Hepatocyte (in vitro differentiated cells): ENCODE results near the gene PTH1R. TPM values are rescaled to one million over a fixed set of nuclear protein-coding genes. Genes with fewer than 3 reads are reported as not detected.

Experiments used
- DNase-seq: peaks from one replicate; pipeline ENCODE4 v3.0.0-alpha.2; 2016; ENCODE audit warnings: low spot score
- H2AFZ ChIP-seq: fragments of 200-600 bp; sonication (generic); 2 replicates; pipeline ENCODE4 v1.6.0; 2016; ENCODE audit warnings: antibody characterized with exemption, mild to moderate bottlenecking
- H3K27ac ChIP-seq: fragments of 200-600 bp; sonication (generic); 2 replicates; pipeline ENCODE4 v1.5.1; 2016; ENCODE audit warnings: mild to moderate bottlenecking
- H3K27me3 ChIP-seq: fragments of 200-600 bp; sonication (generic); 2 replicates; pipeline ENCODE4 v1.6.1; 2016
- H3K36me3 ChIP-seq: fragments of 200-600 bp; sonication (generic); replicated peaks from 2 replicates; pipeline ENCODE4 v1.5.1; 2016; ENCODE audit warnings: low read depth; ENCODE audit not compliant: insufficient read depth
- H3K4me1 ChIP-seq: fragments of 200-600 bp; sonication (generic); 2 replicates; pipeline ENCODE4 v1.5.1; 2016; ENCODE audit warnings: mild to moderate bottlenecking, moderate library complexity; ENCODE audit not compliant: insufficient read depth
- H3K4me2 ChIP-seq: fragments of 200-600 bp; sonication (generic); 2 replicates; pipeline ENCODE4 v1.6.0; 2016
- H3K4me3 ChIP-seq: fragments of 200-600 bp; sonication (generic); 2 replicates; pipeline ENCODE4 v1.5.1; 2016; ENCODE audit warnings: mild to moderate bottlenecking
- H3K79me2 ChIP-seq: fragments of 200-600 bp; sonication (generic); 2 replicates; pipeline ENCODE4 v1.6.0; 2017; ENCODE audit warnings: mild to moderate bottlenecking
- H3K9me2 ChIP-seq: fragments of 200-600 bp; sonication (generic); replicated peaks from 2 replicates; pipeline ENCODE4 v1.6.0; 2017; ENCODE audit warnings: mild to moderate bottlenecking; ENCODE audit not compliant: insufficient read depth
- H3K9me3 ChIP-seq: fragments of 200-600 bp; sonication (generic); 2 replicates; pipeline ENCODE4 v1.5.1; 2016; ENCODE audit warnings: low read depth, mild to moderate bottlenecking
- H4K20me1 ChIP-seq: fragments of 200-600 bp; sonication (generic); 2 replicates; pipeline ENCODE4 v1.6.0; 2016; ENCODE audit warnings: mild to moderate bottlenecking; ENCODE audit not compliant: insufficient read depth, poor library complexity, severe bottlenecking
- EZH2 ChIP-seq: fragments of 200-600 bp; sonication (generic); IDR thresholded peaks from 2 replicates; pipeline ENCODE4 v1.6.1; 2016; ENCODE audit warnings: antibody characterized with exemption, mild to moderate bottlenecking, borderline replicate concordance
- EZH2phosphoT487 ChIP-seq: fragments of 200-600 bp; sonication (generic); IDR thresholded peaks from one replicate; pipeline ENCODE4 v1.6.1; 2018; ENCODE audit warnings: antibody characterized with exemption, mild to moderate bottlenecking, low read depth, moderate library complexity; ENCODE audit not compliant: unreplicated experiment, severe bottlenecking
- WGBS: methylation state at CpG from one replicate; pipeline ENCODE4 v1.1.6; 2016; ENCODE audit warnings: low lambda C conversion rate; ENCODE audit errors: missing lambda C conversion rate; 5-methylcytosine and 5-hydroxymethylcytosine counted together
- polyA plus RNA-seq: library from polyadenylated mRNA; unstranded; fragments of >200 nt; fragmentation: Nextera tagmentation; extraction: Ambion mirVana; gene quantifications from 2 replicates; pipeline ENCODE4 v1.2.1, GENCODE V29; 2016
- total RNA-seq: library from RNA; depleted of rRNA; stranded (reverse); fragments of >200 nt; gene quantifications from 2 replicates; pipeline ENCODE4 v1.2.3, GENCODE V29; 2014
- TF ChIP-seq, protein P1 (sequence below): fragments of 200-600 bp; sonication (generic); IDR thresholded peaks from 2 replicates; pipeline ENCODE4 v1.5.1; 2016; ENCODE audit warnings: antibody characterized with exemption, mild to moderate bottlenecking; ENCODE audit not compliant: poor library complexity

Gene PTH1R
- total and polyA plus RNA-seq, 2 experiments from 2014 or later: 14.5 to 31.0 TPM

DNA sequence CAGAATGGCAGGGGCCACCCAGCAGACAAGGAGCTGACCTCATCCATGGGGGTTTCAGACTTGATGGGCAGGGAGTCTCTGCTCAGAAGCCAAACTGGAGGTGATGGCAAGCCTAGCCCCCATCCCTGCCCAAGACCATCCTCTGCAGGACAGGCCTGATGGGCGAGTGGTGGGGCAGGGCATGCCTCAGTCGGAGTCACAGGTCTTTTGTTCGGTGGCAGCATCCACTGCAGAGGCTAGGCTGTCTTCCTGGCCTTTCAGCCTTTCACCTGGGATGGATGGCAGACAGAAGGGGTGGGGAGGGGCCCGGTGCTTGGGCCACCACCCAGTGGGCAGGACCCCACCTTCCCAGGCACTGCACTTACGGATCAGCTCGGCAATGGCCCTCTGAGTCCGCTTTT lies 44.4 kb downstream of the PTH1R start:
- peaks cover 7% of the 10 kb centered on the region for H3K4me1 ChIP-seq
- 99% methylated on average over 7 of the region's 7 CpGs for WGBS
- H3K9me2 ChIP-seq: no peaks in the 10 kb centered on the region
- peaks cover 17% of the 10 kb centered on the region for H3K79me2 ChIP-seq
- H3K27me3 ChIP-seq: no peaks in the 10 kb centered on the region
- H3K9me3 ChIP-seq: peaks cover 6% of the 10 kb centered on the region
- H3K4me3 ChIP-seq: no peak overlapping the region
- TF ChIP-seq, protein P1, sequence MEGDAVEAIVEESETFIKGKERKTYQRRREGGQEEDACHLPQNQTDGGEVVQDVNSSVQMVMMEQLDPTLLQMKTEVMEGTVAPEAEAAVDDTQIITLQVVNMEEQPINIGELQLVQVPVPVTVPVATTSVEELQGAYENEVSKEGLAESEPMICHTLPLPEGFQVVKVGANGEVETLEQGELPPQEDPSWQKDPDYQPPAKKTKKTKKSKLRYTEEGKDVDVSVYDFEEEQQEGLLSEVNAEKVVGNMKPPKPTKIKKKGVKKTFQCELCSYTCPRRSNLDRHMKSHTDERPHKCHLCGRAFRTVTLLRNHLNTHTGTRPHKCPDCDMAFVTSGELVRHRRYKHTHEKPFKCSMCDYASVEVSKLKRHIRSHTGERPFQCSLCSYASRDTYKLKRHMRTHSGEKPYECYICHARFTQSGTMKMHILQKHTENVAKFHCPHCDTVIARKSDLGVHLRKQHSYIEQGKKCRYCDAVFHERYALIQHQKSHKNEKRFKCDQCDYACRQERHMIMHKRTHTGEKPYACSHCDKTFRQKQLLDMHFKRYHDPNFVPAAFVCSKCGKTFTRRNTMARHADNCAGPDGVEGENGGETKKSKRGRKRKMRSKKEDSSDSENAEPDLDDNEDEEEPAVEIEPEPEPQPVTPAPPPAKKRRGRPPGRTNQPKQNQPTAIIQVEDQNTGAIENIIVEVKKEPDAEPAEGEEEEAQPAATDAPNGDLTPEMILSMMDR: no peak
- no peak for TF ChIP-seq EZH2
- TF ChIP-seq EZH2phosphoT487: no peak
- no peaks in the 10 kb centered on the region for H3K36me3 ChIP-seq
- no peak for DNase-seq
- H3K4me2 ChIP-seq: no peak overlapping the region
- H3K27ac ChIP-seq: no peak overlapping the region
- H4K20me1 ChIP-seq: no peaks in the 10 kb centered on the region
- H2AFZ ChIP-seq: no peak overlapping the region

DNA sequence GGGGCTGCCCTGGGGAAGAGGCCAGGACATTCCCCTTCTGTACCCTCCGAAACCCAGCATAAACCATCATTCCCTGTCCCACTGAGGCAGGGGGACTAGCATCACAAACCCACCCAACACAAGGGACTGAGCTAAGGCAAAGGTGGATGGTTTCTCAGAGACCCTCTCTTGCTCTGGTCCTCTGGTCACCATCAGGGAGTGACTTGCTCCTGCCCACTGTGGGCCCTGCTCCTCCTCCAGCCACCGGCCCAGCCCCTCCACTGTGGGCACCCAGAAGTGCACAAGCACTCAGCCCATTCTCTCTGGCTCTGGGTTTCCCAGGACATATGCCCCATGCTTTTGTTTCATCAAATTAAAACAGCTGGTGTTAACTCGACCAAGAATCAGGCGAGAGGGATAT lies 44.9 kb downstream of the PTH1R start:
- Histone ChIP-seq H3K27me3 (no peaks in the 10 kb centered on the region), H3K36me3 (no peaks in the 10 kb centered on the region), H3K4me1 (peaks cover 8% of the 10 kb centered on the region), H4K20me1 (peaks cover 3% of the 10 kb centered on the region), H2AFZ (no peak overlapping the region), H3K9me2 (no peaks in the 10 kb centered on the region), H3K79me2 (peaks cover 22% of the 10 kb centered on the region), H3K9me3 (peaks cover 3% of the 10 kb centered on the region), H3K27ac (no peak overlapping the region), H3K4me2 (no peak overlapping the region), H3K4me3 (no peak overlapping the region)
- 99% methylated on average over 4 of the region's 4 CpGs for WGBS
- TF ChIP-seq, protein P1: no peak
- TF ChIP-seq EZH2 (no peak), EZH2phosphoT487 (no peak)
- no peak for DNase-seq

DNA sequence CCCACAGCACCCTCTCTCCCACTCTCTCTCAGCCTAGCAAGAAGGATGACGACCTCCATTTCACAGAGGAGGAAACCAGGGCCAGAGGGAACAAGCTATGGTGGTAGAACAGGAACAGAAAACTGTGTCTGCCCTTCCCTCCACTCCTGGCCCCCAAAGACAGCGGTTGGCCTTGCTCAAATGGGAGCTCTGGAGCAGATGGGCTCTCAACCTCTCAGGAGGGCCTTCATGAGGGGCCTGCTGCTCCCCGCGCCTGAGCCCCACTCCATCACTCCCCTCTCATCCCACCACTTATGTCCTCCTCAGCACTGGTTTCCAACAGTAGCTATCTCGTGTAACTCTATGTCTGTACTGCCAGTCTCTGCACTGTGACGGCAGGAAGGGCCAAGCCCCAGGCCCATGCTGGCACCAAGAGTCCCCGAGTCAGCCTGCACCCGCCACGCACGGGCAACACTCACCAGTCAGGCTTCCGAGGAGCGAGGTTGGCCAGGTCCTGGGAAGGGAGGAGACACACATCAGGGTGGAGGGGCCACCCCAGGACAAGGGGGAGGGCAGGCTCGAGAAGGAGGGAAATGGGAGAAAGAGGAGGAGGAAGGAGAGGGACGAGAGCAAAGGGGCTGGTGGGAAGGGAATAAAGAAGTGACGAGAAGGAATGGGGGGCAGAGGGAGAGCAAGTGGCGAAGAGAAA lies 45.5 kb downstream of the PTH1R start:
- Histone ChIP-seq H4K20me1 (peaks cover 3% of the 10 kb centered on the region), H3K79me2 (peaks cover 28% of the 10 kb centered on the region), H3K4me1 (peaks cover 8% of the 10 kb centered on the region), H3K4me2 (no peak overlapping the region), H3K36me3 (no peaks in the 10 kb centered on the region), H3K27ac (no peak overlapping the region), H2AFZ (no peak overlapping the region), H3K9me2 (no peaks in the 10 kb centered on the region), H3K27me3 (no peaks in the 10 kb centered on the region), H3K9me3 (no peaks in the 10 kb centered on the region), H3K4me3 (no peak overlapping the region)
- TF ChIP-seq, protein P1: no peak
- no peak for TF ChIP-seq EZH2
- no peak for TF ChIP-seq EZH2phosphoT487
- DNase-seq: no peak
- WGBS: 99% methylated on average over 16 of the region's 16 CpGs
